ENCODE data around the gene UBE2J2.

- no peak for TF ChIP-seq CEBPB (IDR thresholded peaks at IDR 0.05)
- no peak for TF ChIP-seq YY1 (IDR thresholded peaks at IDR 0.05; ENCODE audit: low read depth)
- no peak for TF ChIP-seq EP300 (IDR thresholded peaks at IDR 0.05; ENCODE audit: borderline replicate concordance)
- no peak for TF ChIP-seq TCF12 (IDR thresholded peaks at IDR 0.05; ENCODE audit: low read depth)
- TF ChIP-seq USF1 (IDR thresholded peaks at IDR 0.05), result no peak
- TF ChIP-seq NFIC (IDR thresholded peaks at IDR 0.05), result no peak
- TF ChIP-seq TAF1 (IDR thresholded peaks at IDR 0.05; ENCODE audit: low read depth), result no peak
- no peak for TF ChIP-seq MAX (IDR thresholded peaks at IDR 0.05)
- TF ChIP-seq TEAD4 (IDR thresholded peaks at IDR 0.05), result no peak
- TF ChIP-seq ZBTB7A (IDR thresholded peaks at IDR 0.05; ENCODE audit: low read depth), result no peak
Observed at GRCh38 chr1:1274299-1274930, 761 bp upstream of the UBE2J2 start.
